K562 (cell line): ENCODE measurements around the gene CAMK2D. TPM values are rescaled to one million over a fixed set of nuclear protein-coding genes. Genes with fewer than 3 reads are reported as not detected.

Experiments used
- ATAC-seq: fragments of 200-7000 bp; cut with Tn5 transposase; 3 replicates; pipeline ENCODE4 v1.9.1; 2020; ENCODE audit warnings: moderate library complexity
- BruUV-seq: library from RNA; stranded (reverse); fragments of 400-500 nt; replicated peaks from 2 replicates; lab custom pipeline; 2021; lab: Mats Ljungman, UMichigan
- CTCF ChIA-PET: fragments of 300-600 bp; formaldehyde crosslinking; extraction: SDS; loops from one replicate; lab custom pipeline; 2021; ENCODE audit warnings: low intra/inter-chr PET ratio; lab: Yijun Ruan, JAX
- POLR2A ChIA-PET: fragments of 300-600, 350-650 bp; sonication (Branson Sonifier 250); formaldehyde crosslinking; extraction: SDS; loops from one replicate; lab custom pipeline; 2021; ENCODE audit warnings: antibody characterized with exemption, inconsistent platforms; lab: Yijun Ruan, JAX
- DNase-seq, 4 experiments: peaks; one replicate each; pipeline versions ENCODE4 v3.0.0 to v3.0.0-alpha.2; 2011 to 2018; ENCODE audit warnings: low spot score in 3 of 4, mixed read lengths in 3 of 4; ENCODE audit errors: extremely low read depth in 1 of 4
- FAIRE-seq: peaks from 2 replicates; lab custom pipeline; 2011; peaks lifted over from hg19 to GRCh38; lab: Jason Lieb, UNC
- H2AFZ ChIP-seq: 2 replicates; pipeline ENCODE4 v1.6.0; 2011; ENCODE audit warnings: low read depth, low read length, control low read depth, inconsistent platforms
- H3K27ac ChIP-seq: fragments of 200-600 bp; 3 replicates; pipeline ENCODE4 v1.8.0; 2011; ENCODE audit warnings: low read depth, mild to moderate bottlenecking, control low read depth, inconsistent platforms, low read length, moderate library complexity, mixed read lengths; ENCODE audit errors: extremely low read depth
- H3K27me3 ChIP-seq, 2 experiments: fragments of 300-600 bp in 1 of 2; 2 replicates in 1 of 2; 3 replicates in 1 of 2; pipeline versions ENCODE4 v1.6.0 to v1.8.0; 2011; ENCODE audit warnings: inconsistent platforms in 2 of 2, low read length in 2 of 2, mild to moderate bottlenecking in 1 of 2, mixed read lengths in 1 of 2, moderate library complexity in 1 of 2; ENCODE audit not compliant: control insufficient read depth in 2 of 2, insufficient read depth in 2 of 2
- H3K36me3 ChIP-seq: fragments of 300-600 bp; 3 replicates; pipeline ENCODE4 v1.8.0; 2011; ENCODE audit warnings: mild to moderate bottlenecking, low read length, inconsistent platforms; ENCODE audit not compliant: control insufficient read depth, insufficient read depth
- H3K4me1 ChIP-seq, 2 experiments: fragments of 200-600 bp in 1 of 2; replicated peaks in 1 of 2; 2 replicates in 1 of 2; 3 replicates in 1 of 2; pipeline versions ENCODE4 v1.5.1 to v1.8.0; 2011; ENCODE audit warnings: inconsistent platforms in 2 of 2, low read length in 2 of 2, mild to moderate bottlenecking in 1 of 2, mixed read lengths in 1 of 2, moderate library complexity in 1 of 2; ENCODE audit not compliant: control insufficient read depth in 2 of 2, insufficient read depth in 2 of 2
- H3K4me2 ChIP-seq: 2 replicates; pipeline ENCODE4 v1.6.1; 2011; ENCODE audit warnings: low read length, control low read depth, inconsistent platforms, mixed read lengths; ENCODE audit not compliant: insufficient read depth
- H3K4me3 ChIP-seq: fragments of 200-600 bp; sonication (generic), shearing (Covaris generic); 2 replicates; pipeline ENCODE4 v1.5.1; 2016; ENCODE audit warnings: control low read depth, inconsistent platforms
- H3K79me2 ChIP-seq: fragments of 200-600 bp; 3 replicates; pipeline ENCODE4 v1.8.0; 2011; ENCODE audit warnings: low read length, inconsistent platforms; ENCODE audit not compliant: control insufficient read depth, insufficient read depth
- H3K9ac ChIP-seq, 2 experiments: 2 replicates each; pipeline versions ENCODE4 v1.6.0 to v1.6.1; 2011; ENCODE audit warnings: low read depth in 2 of 2, low read length in 2 of 2, control low read depth in 1 of 2, inconsistent platforms in 1 of 2, mild to moderate bottlenecking in 1 of 2, mixed read lengths in 1 of 2; ENCODE audit not compliant: insufficient read depth in 1 of 2
- H3K9me1 ChIP-seq: one replicate; pipeline ENCODE4 v1.6.0; 2011; ENCODE audit warnings: inconsistent platforms, mild to moderate bottlenecking, low read length, moderate library complexity; ENCODE audit not compliant: control insufficient read depth, insufficient read depth
- H3K9me3 ChIP-seq: replicated peaks from 2 replicates; pipeline ENCODE4 v1.5.1; 2011; ENCODE audit warnings: low read depth, low read length, inconsistent platforms; ENCODE audit not compliant: control insufficient read depth, insufficient read depth
- H4K20me1 ChIP-seq: replicated peaks from 2 replicates; pipeline ENCODE4 v1.6.1; 2011; ENCODE audit warnings: low read length, inconsistent platforms, mixed read lengths; ENCODE audit not compliant: control insufficient read depth, insufficient read depth
- ADNP ChIP-seq: fragments of 200-800 bp; sonication (Bioruptor generic); IDR thresholded peaks from 2 replicates; pipeline ENCODE4 v1.6.1; 2016; ENCODE audit warnings: missing genetic modification characterization, missing compliant biosample characterization
- CTCF ChIP-seq, 3 experiments: IDR thresholded peaks in 2 of 3; conservative IDR thresholded peaks in 1 of 3; 2 replicates each; pipeline ENCODE4 v1.5.1; 2011 to 2012; ENCODE audit warnings: low read length in 3 of 3, mild to moderate bottlenecking in 3 of 3, control low read depth in 2 of 3, improper control_type of control experiment in 1 of 3, inconsistent platforms in 1 of 3, low read depth in 1 of 3, mixed read lengths in 1 of 3, moderate library complexity in 1 of 3; ENCODE audit not compliant: insufficient read depth in 2 of 3
- DDX20 ChIP-seq: fragments of 450-650 bp; IDR thresholded peaks from 2 replicates; pipeline ENCODE4 v1.6.1; 2016; ENCODE audit warnings: missing genetic modification characterization, low read depth, mild to moderate bottlenecking, missing compliant biosample characterization, moderate library complexity
- FOXA3 ChIP-seq, 2 experiments: fragments of 450-650 bp in 1 of 2; sonication (generic) in 1 of 2; formaldehyde crosslinking; IDR thresholded peaks in 1 of 2; conservative IDR thresholded peaks in 1 of 2; 2 replicates each; pipeline versions ENCODE4 v1.4.0 to v1.8.0; 2020 to 2022; ENCODE audit warnings: mild to moderate bottlenecking in 2 of 2, missing genetic modification reagents in 1 of 2
- HLTF ChIP-seq: fragments of 450-650 bp; IDR thresholded peaks from 2 replicates; pipeline ENCODE4 v1.6.1; 2016
- SMAD2 ChIP-seq: fragments of 150-350 bp; IDR thresholded peaks from 2 replicates; pipeline ENCODE4 v1.6.1; 2014; ENCODE audit warnings: low read depth, mild to moderate bottlenecking, low read length
- SREBF2 ChIP-seq: sonication (generic); formaldehyde crosslinking; IDR thresholded peaks from 2 replicates; pipeline ENCODE4 v1.4.0; 2020; ENCODE audit warnings: mild to moderate bottlenecking, missing genetic modification reagents
- ZNF133 ChIP-seq: fragments of 250-450 bp; sonication (Bioruptor Pico); IDR thresholded peaks from 2 replicates; pipeline ENCODE4 v1.4.0; 2020; ENCODE audit warnings: mild to moderate bottlenecking
- ZNF174 ChIP-seq: fragments of 250-450 bp; sonication (Bioruptor Pico); IDR thresholded peaks from 2 replicates; pipeline ENCODE4 v1.4.0; 2020; ENCODE audit warnings: mild to moderate bottlenecking
- ZNF324 ChIP-seq: fragments of 250-450 bp; sonication (Bioruptor Pico); IDR thresholded peaks from 2 replicates; pipeline ENCODE4 v1.4.0; 2020; ENCODE audit warnings: mild to moderate bottlenecking
- WGBS: fragments of 100-300 bp; shearing (Covaris generic); methylation state at CpG from one replicate; pipeline ENCODE4 v1.1.6; 2016; ENCODE audit warnings: low coverage, mixed read lengths; ENCODE audit not compliant: insufficient coverage; ENCODE audit errors: missing lambda C conversion rate; 5-methylcytosine and 5-hydroxymethylcytosine counted together
- in situ Hi-C: fragments of 300-500 bp; cut with MboI; formaldehyde crosslinking; loops from 4 replicates; pipeline ENCODE4 v1.15.0; 2018; ENCODE audit warnings: inconsistent platforms, mixed read lengths
- intact Hi-C: fragments of 100-400 bp; cut with micrococcal nuclease; formaldehyde crosslinking; loops from 2 replicates; pipeline ENCODE4 v1.14.2; 2022
- polyA plus RNA-seq, 8 experiments: library from polyadenylated mRNA; depleted of rRNA in 4 of 8; stranded (reverse) in 5 of 8; unstranded in 3 of 8; fragments of >200 nt; fragmentation: Nextera tagmentation in 2 of 8; fragmentation: Illumina TruSeq in 1 of 8; extraction: Ambion mirVana in 2 of 8; extraction: Trizol in 1 of 8; gene quantifications; 2 replicates each; pipeline versions ENCODE4 v1.2.1 to v1.2.3, GENCODE V29; 2011 to 2014; ENCODE audit warnings: inconsistent platforms in 1 of 8, missing spikeins in 1 of 8
- total RNA-seq, 7 experiments: library from RNA; depleted of rRNA in 6 of 7; stranded (reverse); fragments of >200 nt in 6 of 7; fragmentation: Illumina TruSeq in 2 of 7; extraction: Trizol in 2 of 7; gene quantifications; 2 replicates each; pipeline versions ENCODE4 v1.2.1 to v1.2.3, GENCODE V29; 2011 to 2021; ENCODE audit warnings: low replicate concordance in 1 of 7

The CAMK2D gene
- total and polyA plus RNA-seq, 9 of the 15 experiments (the other 6 are each of a cell fraction or from before 2014, with no cell fraction given) = 0.01 to 0.33 (median 0.04) TPM; not detected in 2

GRCh38 chr4:113749178-113749577 is 12.4 kb downstream of the CAMK2D start:
- H3K27ac ChIP-seq = no peak overlapping the region
- no peaks in the 10 kb centered on the region for H3K36me3 ChIP-seq
- DNase-seq (no peak), ATAC-seq (no peak), FAIRE-seq (no peak)
- H3K4me2 ChIP-seq = no peak overlapping the region
- in situ Hi-C loops (no loop called here), intact Hi-C loops (no loop called here)
- ChIA-PET CTCF (no interaction called here), POLR2A (no interaction called here)
- WGBS = no CpG with 5 or more reads among the region's 1 CpG
- TF ChIP-seq ZNF133 (CRISPR knock-in tag) (no peak), SREBF2 (CRISPR knock-in tag) (no peak), ZNF174 (CRISPR knock-in tag) (no peak), ZNF324 (no peak), DDX20 (tag) (no peak), CTCF (IDR thresholded peaks at IDR 0.05 in 2 of 3, conservative IDR thresholded peaks at IDR 0.05 in 1 of 3; ENCODE audit: insufficient read depth in 2 of 3, low read depth in 1 of 3, low read length in 3 of 3) (no peak), HLTF (no peak), ADNP (no peak), FOXA3 (CRISPR knock-in tag; conservative IDR thresholded peaks at IDR 0.05 in 1 of 2, IDR thresholded peaks at IDR 0.05 in 1 of 2) (no peak), SMAD2 (no peak)
- H3K4me1 ChIP-seq = no peaks in the 10 kb centered on the region
- H3K4me3 ChIP-seq = no peak overlapping the region
- no peak overlapping the region for H3K9ac ChIP-seq
- no peaks in the 10 kb centered on the region for H3K79me2 ChIP-seq
- H3K27me3 ChIP-seq = no peaks in the 10 kb centered on the region
- no peaks in the 10 kb centered on the region for H3K9me1 ChIP-seq
- no peak overlapping the region for H2AFZ ChIP-seq
- no peaks in the 10 kb centered on the region for H4K20me1 ChIP-seq
- no peaks in the 10 kb centered on the region for H3K9me3 ChIP-seq
- BruUV-seq = no TSS peak
